ENCODE measurements around the gene AKIRIN2. TPM values are rescaled to one million over a fixed set of nuclear protein-coding genes. Genes with fewer than 3 reads are reported as not detected.

AKIRIN2 gene
- polyA plus RNA-seq, 1 donor (not counting 4 experiments of a cell fraction or from before 2014, with no cell fraction given), result 24.6 TPM

GRCh38 chr6:87728706-87729105 lies 26.7 kb upstream of the AKIRIN2 start:
- no peaks in the 10 kb centered on the region for H3K36me3 ChIP-seq (ENCODE audit: control insufficient read depth in 2 of 2, extremely low read depth in 1 of 2, insufficient read depth in 2 of 2, low read length in 2 of 2)
- H3K4me3 ChIP-seq (ENCODE audit: control insufficient read depth in 2 of 3, extremely low read depth in 1 of 3, insufficient read depth in 2 of 3, low read depth in 1 of 3, low read length in 3 of 3), result no peak overlapping the region
- H3K4me1 ChIP-seq (ENCODE audit: control insufficient read depth, extremely low read depth, insufficient read depth, low read length), result peaks cover 48% of the 10 kb centered on the region
- H3K9me1 ChIP-seq (ENCODE audit: control insufficient read depth, extremely low read depth, insufficient read depth, low read length), result peaks cover 2% of the 10 kb centered on the region
- dilution Hi-C loops (cut with MboI; ENCODE audit: extremely low pct_ligation_motif_present, low sequenced_read_pairs), result no loop called here
- no peak overlapping the region for H3K9ac ChIP-seq (ENCODE audit: control insufficient read depth, extremely low read depth, insufficient read depth, low read length)
- H4K20me1 ChIP-seq (ENCODE audit: control insufficient read depth, extremely low read depth, insufficient read depth, low read length), result no peaks in the 10 kb centered on the region
- TF ChIP-seq EZH2 (IDR thresholded peaks at IDR 0.05; ENCODE audit: low read length) (no peak), CTCF (optimal IDR thresholded peaks at IDR 0.05 in 1 of 3, IDR thresholded peaks at IDR 0.05 in 1 of 3, conservative IDR thresholded peaks at IDR 0.05 in 1 of 3; ENCODE audit: extremely low read depth in 1 of 3, insufficient read depth in 2 of 3, low read length in 3 of 3) (no peak)
- H3K27ac ChIP-seq (ENCODE audit: control insufficient read depth, insufficient read depth, low read length), result no peak overlapping the region
- no peak overlapping the region for H2AFZ ChIP-seq (ENCODE audit: control insufficient read depth, low read length)
- FAIRE-seq (no peak), DNase-seq (ENCODE audit: low read depth, low spot score) (no peak)
- no peaks in the 10 kb centered on the region for H3K27me3 ChIP-seq (ENCODE audit: control insufficient read depth, extremely low read depth, insufficient read depth, low read length)
- no peak overlapping the region for H3K4me2 ChIP-seq (ENCODE audit: control insufficient read depth, extremely low read depth, insufficient read depth, low read depth, low read length)
- no peaks in the 10 kb centered on the region for H3K9me3 ChIP-seq (ENCODE audit: control insufficient read depth, low read depth, low read length)
- H3K79me2 ChIP-seq (ENCODE audit: control insufficient read depth, insufficient read depth, low read length), result no peaks in the 10 kb centered on the region

GRCh38 chr6:87724983-87725811 lies 23.2 kb upstream of the AKIRIN2 start:
- Histone ChIP-seq H3K36me3 (ENCODE audit: control insufficient read depth in 2 of 2, extremely low read depth in 1 of 2, insufficient read depth in 2 of 2, low read length in 2 of 2) (no peaks in the 10 kb centered on the region), H3K4me3 (ENCODE audit: control insufficient read depth in 2 of 3, extremely low read depth in 1 of 3, insufficient read depth in 2 of 3, low read depth in 1 of 3, low read length in 3 of 3) (no peak overlapping the region), H3K9me3 (ENCODE audit: control insufficient read depth, low read depth, low read length) (no peaks in the 10 kb centered on the region), H2AFZ (ENCODE audit: control insufficient read depth, low read length) (no peak overlapping the region), H3K4me2 (ENCODE audit: control insufficient read depth, extremely low read depth, insufficient read depth, low read depth, low read length) (no peak overlapping the region), H4K20me1 (ENCODE audit: control insufficient read depth, extremely low read depth, insufficient read depth, low read length) (no peaks in the 10 kb centered on the region), H3K9me1 (ENCODE audit: control insufficient read depth, extremely low read depth, insufficient read depth, low read length) (no peaks in the 10 kb centered on the region), H3K9ac (ENCODE audit: control insufficient read depth, extremely low read depth, insufficient read depth, low read length) (no peak overlapping the region), H3K79me2 (ENCODE audit: control insufficient read depth, insufficient read depth, low read length) (no peaks in the 10 kb centered on the region), H3K4me1 (ENCODE audit: control insufficient read depth, extremely low read depth, insufficient read depth, low read length) (peaks cover 38% of the 10 kb centered on the region), H3K27me3 (ENCODE audit: control insufficient read depth, extremely low read depth, insufficient read depth, low read length) (no peaks in the 10 kb centered on the region), H3K27ac (ENCODE audit: control insufficient read depth, insufficient read depth, low read length) (no peak overlapping the region)
- dilution Hi-C loops (cut with MboI; ENCODE audit: extremely low pct_ligation_motif_present, low sequenced_read_pairs), result no loop called here
- FAIRE-seq (no peak), DNase-seq (ENCODE audit: low read depth, low spot score) (no peak)
- TF ChIP-seq CTCF (optimal IDR thresholded peaks at IDR 0.05 in 1 of 3, IDR thresholded peaks at IDR 0.05 in 1 of 3, conservative IDR thresholded peaks at IDR 0.05 in 1 of 3; ENCODE audit: extremely low read depth in 1 of 3, insufficient read depth in 2 of 3, low read length in 3 of 3), result no peak
- no peak for TF ChIP-seq EZH2 (IDR thresholded peaks at IDR 0.05; ENCODE audit: low read length)

Data from keratinocyte (primary cell).